Astrocyte (in vitro differentiated cells and primary cell): ENCODE measurements around the gene GAPT.

Experiments used
- CTCF ChIP-seq: IDR thresholded peaks from 2 replicates; pipeline ENCODE4 v1.5.1; 2011; ENCODE audit warnings: low read depth, mild to moderate bottlenecking, inconsistent platforms, low read length, moderate library complexity; ENCODE audit not compliant: insufficient read depth
- EZH2 ChIP-seq: IDR thresholded peaks from 2 replicates; pipeline ENCODE4 v1.6.1; 2012; ENCODE audit warnings: mild to moderate bottlenecking, low read length, inconsistent platforms; ENCODE audit not compliant: insufficient read depth

GRCh38 chr5:58458141-58458742, 33.0 kb upstream of the GAPT start:
- TF ChIP-seq EZH2 (no peak), CTCF (no peak)
